ENCODE results near the gene FOXP1. TPM values are rescaled to one million over a fixed set of nuclear protein-coding genes. Genes with fewer than 3 reads are reported as not detected.

FOXP1 gene
- polyA plus RNA-seq, 1 donor (not counting 4 experiments of a cell fraction or from before 2014, with no cell fraction given): 14.6 TPM

GRCh38 chr3:71189480-71189879, 394.0 kb downstream of the FOXP1 start:
- no peaks in the 10 kb centered on the region for H3K4me1 ChIP-seq (ENCODE audit: control insufficient read depth, extremely low read depth, insufficient read depth, low read length)
- H3K9ac ChIP-seq (ENCODE audit: control insufficient read depth, extremely low read depth, insufficient read depth, low read length): no peak overlapping the region
- no peaks in the 10 kb centered on the region for H3K79me2 ChIP-seq (ENCODE audit: control insufficient read depth, insufficient read depth, low read length)
- H3K4me2 ChIP-seq (ENCODE audit: control insufficient read depth, extremely low read depth, insufficient read depth, low read depth, low read length): no peak overlapping the region
- H4K20me1 ChIP-seq (ENCODE audit: control insufficient read depth, extremely low read depth, insufficient read depth, low read length): no peaks in the 10 kb centered on the region
- TF ChIP-seq CTCF (optimal IDR thresholded peaks at IDR 0.05 in 1 of 3, IDR thresholded peaks at IDR 0.05 in 1 of 3, conservative IDR thresholded peaks at IDR 0.05 in 1 of 3; ENCODE audit: extremely low read depth in 1 of 3, insufficient read depth in 2 of 3, low read length in 3 of 3): no peak
- no peak for TF ChIP-seq EZH2 (IDR thresholded peaks at IDR 0.05; ENCODE audit: low read length)
- H3K4me3 ChIP-seq (ENCODE audit: control insufficient read depth in 2 of 3, extremely low read depth in 1 of 3, insufficient read depth in 2 of 3, low read depth in 1 of 3, low read length in 3 of 3): no peak overlapping the region
- DNase-seq (ENCODE audit: low read depth, low spot score) (no peak), FAIRE-seq (no peak)
- H3K27me3 ChIP-seq (ENCODE audit: control insufficient read depth, extremely low read depth, insufficient read depth, low read length): no peaks in the 10 kb centered on the region
- dilution Hi-C loops (cut with MboI; ENCODE audit: extremely low pct_ligation_motif_present, low sequenced_read_pairs): no loop called here
- no peak overlapping the region for H2AFZ ChIP-seq (ENCODE audit: control insufficient read depth, low read length)
- no peaks in the 10 kb centered on the region for H3K9me1 ChIP-seq (ENCODE audit: control insufficient read depth, extremely low read depth, insufficient read depth, low read length)
- H3K36me3 ChIP-seq (ENCODE audit: control insufficient read depth in 2 of 2, extremely low read depth in 1 of 2, insufficient read depth in 2 of 2, low read length in 2 of 2): no peaks in the 10 kb centered on the region
- no peak overlapping the region for H3K27ac ChIP-seq (ENCODE audit: control insufficient read depth, insufficient read depth, low read length)
- no peaks in the 10 kb centered on the region for H3K9me3 ChIP-seq (ENCODE audit: control insufficient read depth, low read depth, low read length)

- Histone ChIP-seq H3K9me1 (ENCODE audit: control insufficient read depth, extremely low read depth, insufficient read depth, low read length) (no peaks in the 10 kb centered on the region), H3K4me3 (ENCODE audit: control insufficient read depth in 2 of 3, extremely low read depth in 1 of 3, insufficient read depth in 2 of 3, low read depth in 1 of 3, low read length in 3 of 3) (no peak overlapping the region), H2AFZ (ENCODE audit: control insufficient read depth, low read length) (no peak overlapping the region), H3K79me2 (ENCODE audit: control insufficient read depth, insufficient read depth, low read length) (no peaks in the 10 kb centered on the region), H3K27ac (ENCODE audit: control insufficient read depth, insufficient read depth, low read length) (no peak overlapping the region), H4K20me1 (ENCODE audit: control insufficient read depth, extremely low read depth, insufficient read depth, low read length) (no peaks in the 10 kb centered on the region), H3K27me3 (ENCODE audit: control insufficient read depth, extremely low read depth, insufficient read depth, low read length) (no peaks in the 10 kb centered on the region), H3K36me3 (ENCODE audit: control insufficient read depth in 2 of 2, extremely low read depth in 1 of 2, insufficient read depth in 2 of 2, low read length in 2 of 2) (no peaks in the 10 kb centered on the region), H3K9me3 (ENCODE audit: control insufficient read depth, low read depth, low read length) (no peaks in the 10 kb centered on the region), H3K9ac (ENCODE audit: control insufficient read depth, extremely low read depth, insufficient read depth, low read length) (no peak overlapping the region), H3K4me2 (ENCODE audit: control insufficient read depth, extremely low read depth, insufficient read depth, low read depth, low read length) (no peak overlapping the region), H3K4me1 (ENCODE audit: control insufficient read depth, extremely low read depth, insufficient read depth, low read length) (no peaks in the 10 kb centered on the region)
- DNase-seq (ENCODE audit: low read depth, low spot score): no peak
- dilution Hi-C loops (cut with MboI; ENCODE audit: extremely low pct_ligation_motif_present, low sequenced_read_pairs): no loop called here
- TF ChIP-seq CTCF (optimal IDR thresholded peaks at IDR 0.05 in 1 of 3, IDR thresholded peaks at IDR 0.05 in 1 of 3, conservative IDR thresholded peaks at IDR 0.05 in 1 of 3; ENCODE audit: extremely low read depth in 1 of 3, insufficient read depth in 2 of 3, low read length in 3 of 3) (no peak), EZH2 (IDR thresholded peaks at IDR 0.05; ENCODE audit: low read length) (no peak)
- FAIRE-seq: no peak
Observed at GRCh38 chr3:71187715-71188114, 395.8 kb downstream of the FOXP1 start.

All from keratinocyte (primary cell).